Stimulated activated CD4-positive, alpha-beta T cell treated with anti-CD3 and anti-CD28 coated beads, Interleukin-1b, Interleukin-23, amount 100 ng/mL, for 4 hours (primary cell): ENCODE results near the gene MECP2.
"Not testable (repeated sequence)": the region's sequence is repeated elsewhere in the genome, so short reads cannot be mapped to it uniquely, and the experiment has no call there.

Source experiments
- DNase-seq, 2 donors: peaks; one replicate each; pipeline ENCODE4 v3.0.0-alpha.2; 2020; ENCODE audit warnings: low read depth in 2 of 2

The MECP2 gene

GRCh38 chrX:154017766-154018517 is 79.6 kb downstream of the MECP2 start:
- no peak for DNase-seq

GRCh38 chrX:154016366-154017076 is 81.0 kb downstream of the MECP2 start:
- no peak for DNase-seq

GRCh38 chrX:154015581-154016264 is 81.8 kb downstream of the MECP2 start:
- no peak for DNase-seq

- DNase-seq = no peak
Observed at GRCh38 chrX:154014429-154015380, 82.8 kb downstream of the MECP2 start.

- DNase-seq = peak; percentile 27 to 37
Observed at GRCh38 chrX:154013614-154014360, 83.7 kb downstream of the MECP2 start.

GRCh38 chrX:154013001-154013421 is 84.5 kb downstream of the MECP2 start:
- DNase-seq = no peak

- DNase-seq = no peak
Observed at GRCh38 chrX:154012336-154012991, 85.1 kb downstream of the MECP2 start.

- no peak for DNase-seq
Observed at GRCh38 chrX:154011376-154012335, 85.9 kb downstream of the MECP2 start.

GRCh38 chrX:154010330-154011087 is 87.0 kb downstream of the MECP2 start:
- no peak for DNase-seq

- DNase-seq = no peak
Observed at GRCh38 chrX:154008521-154008920, 89.0 kb downstream of the MECP2 start.

- DNase-seq = no peak
Observed at GRCh38 chrX:154006947-154007346, 90.6 kb downstream of the MECP2 start.

GRCh38 chrX:154004315-154004714 is 93.2 kb downstream of the MECP2 start:
- no peak for DNase-seq

- DNase-seq = peak in 1 of 2 donors; percentile 22
Observed at GRCh38 chrX:154002215-154002719, 95.2 kb downstream of the MECP2 start.

- DNase-seq = no peak
Observed at GRCh38 chrX:154000051-154000450, 97.5 kb downstream of the MECP2 start.

GRCh38 chrX:153999359-154000037 is 98.0 kb downstream of the MECP2 start:
- no peak for DNase-seq

- no peak for DNase-seq
Observed at GRCh38 chrX:153995504-153995903, 102.0 kb downstream of the MECP2 start.

GRCh38 chrX:153994398-153994797 is 103.1 kb downstream of the MECP2 start:
- not testable (repeated sequence) for DNase-seq
